ENCODE results near the gene BCHE. TPM values are rescaled to one million over a fixed set of nuclear protein-coding genes. Genes with fewer than 3 reads are reported as not detected.

The BCHE gene
- total RNA-seq, 1 experiment from 2014 or later = 1.7 TPM

DNA sequence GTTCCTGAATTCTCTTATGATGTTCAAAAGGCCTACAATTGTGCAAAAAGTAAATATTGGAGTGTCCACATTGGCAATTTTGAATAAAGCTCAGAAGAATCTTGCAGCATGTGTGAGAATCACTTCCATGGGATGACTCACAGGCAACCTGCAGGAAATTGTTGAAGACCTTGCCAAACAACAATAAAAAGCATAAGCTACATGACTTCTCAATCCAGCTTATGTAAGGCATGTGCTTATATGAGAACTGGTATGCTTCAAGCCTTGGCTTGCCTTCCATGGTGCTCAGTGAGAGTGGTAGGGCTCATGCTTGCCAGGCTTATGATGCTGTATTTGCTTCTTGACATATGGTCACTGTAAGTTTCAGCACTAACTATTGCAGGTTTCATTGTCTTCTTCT, 18.4 kb upstream of the BCHE start:
- H3K4me3 Mint-ChIP-seq = no peak overlapping the region
- 0 out of 2 replicates have a peak, but pooled peaks cover 3% of the 10 kb centered on the region for H3K4me1 Mint-ChIP-seq
- H3K27me3 Mint-ChIP-seq (ENCODE audit: low read depth) = no peaks in the 10 kb centered on the region
- no peaks in the 10 kb centered on the region for H3K9me3 Mint-ChIP-seq
- H3K27ac Mint-ChIP-seq = no peak overlapping the region
- POLR2A ChIA-PET = no interaction called here
- CTCF ChIA-PET = interaction anchor here (1.0 to 1.4 kb wide), 2 partner anchors 18 to 160 kb away, joined by 3 read pairs; partner anchors contain the start of gene BCHE
- TF ChIP-seq, protein P1, sequence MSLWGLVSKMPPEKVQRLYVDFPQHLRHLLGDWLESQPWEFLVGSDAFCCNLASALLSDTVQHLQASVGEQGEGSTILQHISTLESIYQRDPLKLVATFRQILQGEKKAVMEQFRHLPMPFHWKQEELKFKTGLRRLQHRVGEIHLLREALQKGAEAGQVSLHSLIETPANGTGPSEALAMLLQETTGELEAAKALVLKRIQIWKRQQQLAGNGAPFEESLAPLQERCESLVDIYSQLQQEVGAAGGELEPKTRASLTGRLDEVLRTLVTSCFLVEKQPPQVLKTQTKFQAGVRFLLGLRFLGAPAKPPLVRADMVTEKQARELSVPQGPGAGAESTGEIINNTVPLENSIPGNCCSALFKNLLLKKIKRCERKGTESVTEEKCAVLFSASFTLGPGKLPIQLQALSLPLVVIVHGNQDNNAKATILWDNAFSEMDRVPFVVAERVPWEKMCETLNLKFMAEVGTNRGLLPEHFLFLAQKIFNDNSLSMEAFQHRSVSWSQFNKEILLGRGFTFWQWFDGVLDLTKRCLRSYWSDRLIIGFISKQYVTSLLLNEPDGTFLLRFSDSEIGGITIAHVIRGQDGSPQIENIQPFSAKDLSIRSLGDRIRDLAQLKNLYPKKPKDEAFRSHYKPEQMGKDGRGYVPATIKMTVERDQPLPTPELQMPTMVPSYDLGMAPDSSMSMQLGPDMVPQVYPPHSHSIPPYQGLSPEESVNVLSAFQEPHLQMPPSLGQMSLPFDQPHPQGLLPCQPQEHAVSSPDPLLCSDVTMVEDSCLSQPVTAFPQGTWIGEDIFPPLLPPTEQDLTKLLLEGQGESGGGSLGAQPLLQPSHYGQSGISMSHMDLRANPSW (CRISPR knock-in tag; conservative IDR thresholded peaks at IDR 0.05; ENCODE audit: low read depth) = no peak
- TF ChIP-seq, protein P2, sequence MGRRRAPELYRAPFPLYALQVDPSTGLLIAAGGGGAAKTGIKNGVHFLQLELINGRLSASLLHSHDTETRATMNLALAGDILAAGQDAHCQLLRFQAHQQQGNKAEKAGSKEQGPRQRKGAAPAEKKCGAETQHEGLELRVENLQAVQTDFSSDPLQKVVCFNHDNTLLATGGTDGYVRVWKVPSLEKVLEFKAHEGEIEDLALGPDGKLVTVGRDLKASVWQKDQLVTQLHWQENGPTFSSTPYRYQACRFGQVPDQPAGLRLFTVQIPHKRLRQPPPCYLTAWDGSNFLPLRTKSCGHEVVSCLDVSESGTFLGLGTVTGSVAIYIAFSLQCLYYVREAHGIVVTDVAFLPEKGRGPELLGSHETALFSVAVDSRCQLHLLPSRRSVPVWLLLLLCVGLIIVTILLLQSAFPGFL (CRISPR knock-in tag; IDR thresholded peaks at IDR 0.05; ENCODE audit: borderline replicate concordance) = no peak
- TF ChIP-seq SMAD3 (CRISPR knock-in tag; IDR thresholded peaks at IDR 0.05; ENCODE audit: borderline replicate concordance) = no peak
- TF ChIP-seq ZNF396 (CRISPR knock-in tag; IDR thresholded peaks at IDR 0.05; ENCODE audit: borderline replicate concordance) = no peak
- no peak for TF ChIP-seq JUN (CRISPR knock-in tag; IDR thresholded peaks at IDR 0.05)
- no peak for TF ChIP-seq ZNF671 (CRISPR knock-in tag; IDR thresholded peaks at IDR 0.05)
- TF ChIP-seq, protein P3, sequence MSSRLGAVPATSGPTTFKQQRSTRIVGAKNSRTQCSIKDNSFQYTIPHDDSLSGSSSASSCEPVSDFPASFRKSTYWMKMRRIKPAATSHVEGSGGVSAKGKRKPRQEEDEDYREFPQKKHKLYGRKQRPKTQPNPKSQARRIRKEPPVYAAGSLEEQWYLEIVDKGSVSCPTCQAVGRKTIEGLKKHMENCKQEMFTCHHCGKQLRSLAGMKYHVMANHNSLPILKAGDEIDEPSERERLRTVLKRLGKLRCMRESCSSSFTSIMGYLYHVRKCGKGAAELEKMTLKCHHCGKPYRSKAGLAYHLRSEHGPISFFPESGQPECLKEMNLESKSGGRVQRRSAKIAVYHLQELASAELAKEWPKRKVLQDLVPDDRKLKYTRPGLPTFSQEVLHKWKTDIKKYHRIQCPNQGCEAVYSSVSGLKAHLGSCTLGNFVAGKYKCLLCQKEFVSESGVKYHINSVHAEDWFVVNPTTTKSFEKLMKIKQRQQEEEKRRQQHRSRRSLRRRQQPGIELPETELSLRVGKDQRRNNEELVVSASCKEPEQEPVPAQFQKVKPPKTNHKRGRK (CRISPR knock-in tag; IDR thresholded peaks at IDR 0.05; ENCODE audit: borderline replicate concordance) = no peak
- TF ChIP-seq NFE2L1 (CRISPR knock-in tag; IDR thresholded peaks at IDR 0.05) = no peak
- TF ChIP-seq SOX15 (CRISPR knock-in tag; IDR thresholded peaks at IDR 0.05) = no peak
- TF ChIP-seq ZNF416 (CRISPR knock-in tag; IDR thresholded peaks at IDR 0.05) = no peak
- TF ChIP-seq NFATC4 (CRISPR knock-in tag; IDR thresholded peaks at IDR 0.05) = no peak
- TF ChIP-seq GABPB1 (CRISPR knock-in tag; IDR thresholded peaks at IDR 0.05) = no peak
- TF ChIP-seq, protein P4, sequence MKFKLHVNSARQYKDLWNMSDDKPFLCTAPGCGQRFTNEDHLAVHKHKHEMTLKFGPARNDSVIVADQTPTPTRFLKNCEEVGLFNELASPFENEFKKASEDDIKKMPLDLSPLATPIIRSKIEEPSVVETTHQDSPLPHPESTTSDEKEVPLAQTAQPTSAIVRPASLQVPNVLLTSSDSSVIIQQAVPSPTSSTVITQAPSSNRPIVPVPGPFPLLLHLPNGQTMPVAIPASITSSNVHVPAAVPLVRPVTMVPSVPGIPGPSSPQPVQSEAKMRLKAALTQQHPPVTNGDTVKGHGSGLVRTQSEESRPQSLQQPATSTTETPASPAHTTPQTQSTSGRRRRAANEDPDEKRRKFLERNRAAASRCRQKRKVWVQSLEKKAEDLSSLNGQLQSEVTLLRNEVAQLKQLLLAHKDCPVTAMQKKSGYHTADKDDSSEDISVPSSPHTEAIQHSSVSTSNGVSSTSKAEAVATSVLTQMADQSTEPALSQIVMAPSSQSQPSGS (CRISPR knock-in tag; IDR thresholded peaks at IDR 0.05; ENCODE audit: borderline replicate concordance, low read depth) = no peak
- TF ChIP-seq, protein P5, sequence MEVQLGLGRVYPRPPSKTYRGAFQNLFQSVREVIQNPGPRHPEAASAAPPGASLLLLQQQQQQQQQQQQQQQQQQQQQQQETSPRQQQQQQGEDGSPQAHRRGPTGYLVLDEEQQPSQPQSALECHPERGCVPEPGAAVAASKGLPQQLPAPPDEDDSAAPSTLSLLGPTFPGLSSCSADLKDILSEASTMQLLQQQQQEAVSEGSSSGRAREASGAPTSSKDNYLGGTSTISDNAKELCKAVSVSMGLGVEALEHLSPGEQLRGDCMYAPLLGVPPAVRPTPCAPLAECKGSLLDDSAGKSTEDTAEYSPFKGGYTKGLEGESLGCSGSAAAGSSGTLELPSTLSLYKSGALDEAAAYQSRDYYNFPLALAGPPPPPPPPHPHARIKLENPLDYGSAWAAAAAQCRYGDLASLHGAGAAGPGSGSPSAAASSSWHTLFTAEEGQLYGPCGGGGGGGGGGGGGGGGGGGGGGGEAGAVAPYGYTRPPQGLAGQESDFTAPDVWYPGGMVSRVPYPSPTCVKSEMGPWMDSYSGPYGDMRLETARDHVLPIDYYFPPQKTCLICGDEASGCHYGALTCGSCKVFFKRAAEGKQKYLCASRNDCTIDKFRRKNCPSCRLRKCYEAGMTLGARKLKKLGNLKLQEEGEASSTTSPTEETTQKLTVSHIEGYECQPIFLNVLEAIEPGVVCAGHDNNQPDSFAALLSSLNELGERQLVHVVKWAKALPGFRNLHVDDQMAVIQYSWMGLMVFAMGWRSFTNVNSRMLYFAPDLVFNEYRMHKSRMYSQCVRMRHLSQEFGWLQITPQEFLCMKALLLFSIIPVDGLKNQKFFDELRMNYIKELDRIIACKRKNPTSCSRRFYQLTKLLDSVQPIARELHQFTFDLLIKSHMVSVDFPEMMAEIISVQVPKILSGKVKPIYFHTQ (CRISPR knock-in tag; IDR thresholded peaks at IDR 0.05) = no peak
- TF ChIP-seq, protein P6, sequence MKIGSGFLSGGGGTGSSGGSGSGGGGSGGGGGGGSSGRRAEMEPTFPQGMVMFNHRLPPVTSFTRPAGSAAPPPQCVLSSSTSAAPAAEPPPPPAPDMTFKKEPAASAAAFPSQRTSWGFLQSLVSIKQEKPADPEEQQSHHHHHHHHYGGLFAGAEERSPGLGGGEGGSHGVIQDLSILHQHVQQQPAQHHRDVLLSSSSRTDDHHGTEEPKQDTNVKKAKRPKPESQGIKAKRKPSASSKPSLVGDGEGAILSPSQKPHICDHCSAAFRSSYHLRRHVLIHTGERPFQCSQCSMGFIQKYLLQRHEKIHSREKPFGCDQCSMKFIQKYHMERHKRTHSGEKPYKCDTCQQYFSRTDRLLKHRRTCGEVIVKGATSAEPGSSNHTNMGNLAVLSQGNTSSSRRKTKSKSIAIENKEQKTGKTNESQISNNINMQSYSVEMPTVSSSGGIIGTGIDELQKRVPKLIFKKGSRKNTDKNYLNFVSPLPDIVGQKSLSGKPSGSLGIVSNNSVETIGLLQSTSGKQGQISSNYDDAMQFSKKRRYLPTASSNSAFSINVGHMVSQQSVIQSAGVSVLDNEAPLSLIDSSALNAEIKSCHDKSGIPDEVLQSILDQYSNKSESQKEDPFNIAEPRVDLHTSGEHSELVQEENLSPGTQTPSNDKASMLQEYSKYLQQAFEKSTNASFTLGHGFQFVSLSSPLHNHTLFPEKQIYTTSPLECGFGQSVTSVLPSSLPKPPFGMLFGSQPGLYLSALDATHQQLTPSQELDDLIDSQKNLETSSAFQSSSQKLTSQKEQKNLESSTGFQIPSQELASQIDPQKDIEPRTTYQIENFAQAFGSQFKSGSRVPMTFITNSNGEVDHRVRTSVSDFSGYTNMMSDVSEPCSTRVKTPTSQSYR (CRISPR knock-in tag; IDR thresholded peaks at IDR 0.05) = no peak
- TF ChIP-seq TP53 (CRISPR knock-in tag; IDR thresholded peaks at IDR 0.05) = no peak
- TF ChIP-seq OVOL2 (CRISPR knock-in tag; IDR thresholded peaks at IDR 0.05; ENCODE audit: borderline replicate concordance) = no peak
- TF ChIP-seq, protein P7, sequence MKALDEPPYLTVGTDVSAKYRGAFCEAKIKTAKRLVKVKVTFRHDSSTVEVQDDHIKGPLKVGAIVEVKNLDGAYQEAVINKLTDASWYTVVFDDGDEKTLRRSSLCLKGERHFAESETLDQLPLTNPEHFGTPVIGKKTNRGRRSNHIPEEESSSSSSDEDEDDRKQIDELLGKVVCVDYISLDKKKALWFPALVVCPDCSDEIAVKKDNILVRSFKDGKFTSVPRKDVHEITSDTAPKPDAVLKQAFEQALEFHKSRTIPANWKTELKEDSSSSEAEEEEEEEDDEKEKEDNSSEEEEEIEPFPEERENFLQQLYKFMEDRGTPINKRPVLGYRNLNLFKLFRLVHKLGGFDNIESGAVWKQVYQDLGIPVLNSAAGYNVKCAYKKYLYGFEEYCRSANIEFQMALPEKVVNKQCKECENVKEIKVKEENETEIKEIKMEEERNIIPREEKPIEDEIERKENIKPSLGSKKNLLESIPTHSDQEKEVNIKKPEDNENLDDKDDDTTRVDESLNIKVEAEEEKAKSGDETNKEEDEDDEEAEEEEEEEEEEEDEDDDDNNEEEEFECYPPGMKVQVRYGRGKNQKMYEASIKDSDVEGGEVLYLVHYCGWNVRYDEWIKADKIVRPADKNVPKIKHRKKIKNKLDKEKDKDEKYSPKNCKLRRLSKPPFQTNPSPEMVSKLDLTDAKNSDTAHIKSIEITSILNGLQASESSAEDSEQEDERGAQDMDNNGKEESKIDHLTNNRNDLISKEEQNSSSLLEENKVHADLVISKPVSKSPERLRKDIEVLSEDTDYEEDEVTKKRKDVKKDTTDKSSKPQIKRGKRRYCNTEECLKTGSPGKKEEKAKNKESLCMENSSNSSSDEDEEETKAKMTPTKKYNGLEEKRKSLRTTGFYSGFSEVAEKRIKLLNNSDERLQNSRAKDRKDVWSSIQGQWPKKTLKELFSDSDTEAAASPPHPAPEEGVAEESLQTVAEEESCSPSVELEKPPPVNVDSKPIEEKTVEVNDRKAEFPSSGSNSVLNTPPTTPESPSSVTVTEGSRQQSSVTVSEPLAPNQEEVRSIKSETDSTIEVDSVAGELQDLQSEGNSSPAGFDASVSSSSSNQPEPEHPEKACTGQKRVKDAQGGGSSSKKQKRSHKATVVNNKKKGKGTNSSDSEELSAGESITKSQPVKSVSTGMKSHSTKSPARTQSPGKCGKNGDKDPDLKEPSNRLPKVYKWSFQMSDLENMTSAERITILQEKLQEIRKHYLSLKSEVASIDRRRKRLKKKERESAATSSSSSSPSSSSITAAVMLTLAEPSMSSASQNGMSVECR (CRISPR knock-in tag; IDR thresholded peaks at IDR 0.05; ENCODE audit: borderline replicate concordance) = no peak
- DNase-seq (ENCODE audit: low spot score) (no peak), ATAC-seq (no peak)
- H3K36me3 Mint-ChIP-seq = no peaks in the 10 kb centered on the region
